ENCODE data around the gene RAP1B.

The RAP1B gene

DNA sequence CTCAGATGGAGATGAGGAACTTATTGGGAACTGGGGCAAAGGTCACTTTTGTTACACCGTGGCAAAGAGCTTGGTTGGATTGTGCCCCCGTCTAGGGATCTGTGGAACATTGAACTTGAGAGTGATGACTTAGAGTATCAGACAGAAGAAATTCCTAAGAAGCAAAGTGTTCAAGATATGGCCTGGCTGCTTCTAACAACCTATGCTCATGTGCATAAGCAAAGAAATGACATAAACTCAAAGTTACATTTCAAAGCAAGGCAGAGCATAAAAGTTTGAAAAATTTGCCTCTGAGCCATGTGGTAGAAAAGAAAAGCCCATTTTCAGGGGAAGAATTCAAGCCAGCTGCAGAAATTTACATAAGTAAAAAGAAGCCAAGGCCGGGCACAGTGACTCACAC lies 21.5 kb upstream of the RAP1B start:
- DNase-seq (ENCODE audit: low spot score), result no peak
- TF ChIP-seq, protein P1, sequence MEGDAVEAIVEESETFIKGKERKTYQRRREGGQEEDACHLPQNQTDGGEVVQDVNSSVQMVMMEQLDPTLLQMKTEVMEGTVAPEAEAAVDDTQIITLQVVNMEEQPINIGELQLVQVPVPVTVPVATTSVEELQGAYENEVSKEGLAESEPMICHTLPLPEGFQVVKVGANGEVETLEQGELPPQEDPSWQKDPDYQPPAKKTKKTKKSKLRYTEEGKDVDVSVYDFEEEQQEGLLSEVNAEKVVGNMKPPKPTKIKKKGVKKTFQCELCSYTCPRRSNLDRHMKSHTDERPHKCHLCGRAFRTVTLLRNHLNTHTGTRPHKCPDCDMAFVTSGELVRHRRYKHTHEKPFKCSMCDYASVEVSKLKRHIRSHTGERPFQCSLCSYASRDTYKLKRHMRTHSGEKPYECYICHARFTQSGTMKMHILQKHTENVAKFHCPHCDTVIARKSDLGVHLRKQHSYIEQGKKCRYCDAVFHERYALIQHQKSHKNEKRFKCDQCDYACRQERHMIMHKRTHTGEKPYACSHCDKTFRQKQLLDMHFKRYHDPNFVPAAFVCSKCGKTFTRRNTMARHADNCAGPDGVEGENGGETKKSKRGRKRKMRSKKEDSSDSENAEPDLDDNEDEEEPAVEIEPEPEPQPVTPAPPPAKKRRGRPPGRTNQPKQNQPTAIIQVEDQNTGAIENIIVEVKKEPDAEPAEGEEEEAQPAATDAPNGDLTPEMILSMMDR (IDR thresholded peaks at IDR 0.05; ENCODE audit: extremely low read depth, missing control alignments), result no peak

DNA sequence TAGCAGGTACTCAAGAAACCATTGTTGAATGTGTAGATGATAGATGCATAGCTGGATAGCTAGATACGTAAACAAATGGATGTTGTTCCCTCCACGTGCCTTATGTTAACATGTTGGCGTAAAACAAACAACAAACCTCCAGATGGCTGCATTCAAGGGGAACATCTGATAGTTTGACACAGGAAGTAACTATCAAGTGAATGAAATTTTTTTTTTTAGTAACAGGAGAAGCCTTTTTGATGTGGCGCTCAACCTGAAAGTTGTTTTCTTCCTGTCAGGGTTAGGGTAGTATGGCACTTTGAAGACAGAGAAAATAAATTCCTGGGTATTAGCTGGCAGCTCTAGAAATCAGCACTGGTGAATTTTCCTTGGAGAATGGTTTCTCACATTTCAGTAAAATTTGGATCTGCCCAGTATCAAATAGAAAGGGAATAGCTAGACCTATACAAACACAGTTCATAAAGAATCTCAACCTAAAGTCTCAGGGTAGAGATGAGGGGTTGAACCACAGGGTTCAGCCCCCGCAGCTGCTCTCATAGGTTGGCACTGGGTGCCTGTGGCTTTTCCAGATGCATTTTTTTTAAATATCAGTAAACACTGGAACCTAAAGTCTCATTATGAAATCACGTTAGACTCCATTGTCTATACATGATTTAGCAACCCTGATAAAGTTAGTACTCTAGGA lies 18.8 kb upstream of the RAP1B start:
- TF ChIP-seq, protein P1 (IDR thresholded peaks at IDR 0.05; ENCODE audit: extremely low read depth, missing control alignments), result no peak
- peak; percentile 22 for DNase-seq (ENCODE audit: low spot score)

DNA sequence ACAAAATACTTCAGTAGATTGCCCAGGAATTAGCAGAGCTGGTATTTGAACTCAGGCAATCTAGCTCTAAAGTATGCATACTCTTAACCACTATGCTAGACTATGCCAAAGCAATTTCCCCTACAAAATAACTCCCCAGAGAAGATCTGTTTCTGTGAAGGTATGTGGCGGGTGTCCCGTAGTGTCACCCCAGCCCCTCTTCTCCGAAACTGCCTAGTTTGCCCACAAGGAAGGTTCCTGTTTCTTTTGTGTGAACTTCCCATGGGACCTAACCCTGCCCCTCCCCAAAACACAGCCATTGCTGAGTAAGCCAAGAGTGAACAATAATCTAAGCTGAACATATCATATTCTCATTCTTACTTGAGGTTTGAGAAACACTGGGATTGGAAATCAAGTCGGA lies 15.5 kb upstream of the RAP1B start:
- TF ChIP-seq, protein P1 (IDR thresholded peaks at IDR 0.05; ENCODE audit: extremely low read depth, missing control alignments), result no peak
- DNase-seq (ENCODE audit: low spot score), result no peak

DNA sequence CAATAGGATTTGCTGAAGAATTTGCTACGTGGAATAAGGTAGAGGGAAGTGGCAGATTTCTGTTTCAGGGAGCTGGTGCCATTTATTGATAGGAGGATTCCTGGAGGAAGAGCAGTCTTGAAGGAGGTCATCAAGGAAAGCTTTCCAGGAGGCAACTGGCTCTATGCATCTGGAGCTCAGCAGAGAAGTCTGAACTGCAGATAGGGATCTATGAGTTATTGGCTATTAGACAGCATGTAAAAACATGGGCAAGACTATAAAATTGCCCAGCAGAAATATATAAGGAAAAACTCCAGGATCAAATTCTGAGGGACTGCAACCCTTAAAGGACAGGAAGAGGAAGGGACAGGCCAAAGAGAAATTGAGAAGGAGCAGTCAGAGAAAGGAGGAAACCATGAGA lies 8.9 kb upstream of the RAP1B start:
- TF ChIP-seq, protein P1 (IDR thresholded peaks at IDR 0.05; ENCODE audit: extremely low read depth, missing control alignments), result no peak

DNA sequence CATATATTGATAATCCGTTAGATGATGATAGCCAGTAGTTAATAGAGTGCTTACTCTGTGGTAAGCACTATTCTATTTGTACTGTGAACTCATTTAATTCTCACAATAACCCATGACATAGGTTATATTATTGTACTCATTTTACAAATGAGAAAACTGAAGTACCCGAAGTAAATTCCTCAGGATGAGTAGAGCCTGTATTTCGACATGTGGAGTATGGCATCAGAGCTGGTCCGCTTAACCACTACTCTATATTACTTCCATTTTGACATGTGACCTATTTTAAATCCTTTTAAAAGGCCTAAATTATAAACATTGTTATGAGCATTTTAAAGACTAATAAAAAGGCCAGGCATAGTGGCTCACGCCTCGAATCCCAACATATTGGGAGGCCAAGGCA lies 8.0 kb upstream of the RAP1B start:
- TF ChIP-seq, protein P1 (IDR thresholded peaks at IDR 0.05; ENCODE audit: extremely low read depth, missing control alignments), result no peak
- no peak for DNase-seq (ENCODE audit: low spot score)

More for the DNA sequence above, 8.9 kb upstream of the RAP1B start:
- no peak for DNase-seq (ENCODE audit: low spot score)

DNA sequence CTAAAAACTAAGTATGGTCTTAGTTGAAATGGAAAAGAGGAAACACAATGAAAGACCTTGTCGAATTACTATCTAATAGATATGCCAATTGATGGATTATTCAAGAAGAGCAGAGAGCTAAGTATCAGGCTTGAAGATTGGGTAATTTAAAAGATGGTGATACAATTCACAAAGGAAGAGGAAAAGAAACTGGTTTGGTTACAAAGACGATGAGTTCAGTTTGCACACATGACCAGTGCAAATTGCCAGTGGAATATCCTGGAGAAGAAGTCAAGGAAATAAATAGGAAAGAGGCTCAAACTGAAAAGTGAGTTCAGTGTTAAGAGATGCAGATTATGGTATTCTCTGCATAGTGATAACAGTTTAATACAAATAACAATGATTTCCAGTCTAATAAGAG lies 2.5 kb upstream of the RAP1B start:
- DNase-seq (ENCODE audit: low spot score), result no peak
- TF ChIP-seq, protein P1 (IDR thresholded peaks at IDR 0.05; ENCODE audit: extremely low read depth, missing control alignments), result no peak

DNA sequence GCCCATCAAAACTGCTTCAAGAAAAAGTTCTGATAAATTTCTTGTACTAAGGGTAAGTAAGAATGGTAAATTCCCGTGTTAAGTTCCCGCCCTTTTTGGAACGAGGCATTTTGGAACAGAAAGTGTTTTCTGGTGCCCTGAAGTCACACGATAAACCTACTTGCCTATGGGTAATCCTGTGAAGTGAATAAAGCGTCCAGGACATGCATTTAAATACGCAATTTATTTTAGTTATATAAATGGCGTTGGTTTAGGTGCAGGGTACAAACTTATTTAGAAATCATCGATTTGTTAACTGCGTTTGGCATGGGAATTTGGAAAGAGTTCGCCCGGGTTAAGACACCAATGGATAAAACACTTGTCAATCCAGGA lies 715 bp upstream of the RAP1B start:
- TF ChIP-seq, protein P1 (IDR thresholded peaks at IDR 0.05; ENCODE audit: extremely low read depth, missing control alignments), result no peak
- no peak for DNase-seq (ENCODE audit: low spot score)

All from GM20000 (cell line).